ENCODE data around the gene CBLC. TPM values are rescaled to one million over a fixed set of nuclear protein-coding genes. Genes with fewer than 3 reads are reported as not detected.

CBLC gene
- total and polyA plus RNA-seq, 2 experiments from 2014 or later: not detected

DNA sequence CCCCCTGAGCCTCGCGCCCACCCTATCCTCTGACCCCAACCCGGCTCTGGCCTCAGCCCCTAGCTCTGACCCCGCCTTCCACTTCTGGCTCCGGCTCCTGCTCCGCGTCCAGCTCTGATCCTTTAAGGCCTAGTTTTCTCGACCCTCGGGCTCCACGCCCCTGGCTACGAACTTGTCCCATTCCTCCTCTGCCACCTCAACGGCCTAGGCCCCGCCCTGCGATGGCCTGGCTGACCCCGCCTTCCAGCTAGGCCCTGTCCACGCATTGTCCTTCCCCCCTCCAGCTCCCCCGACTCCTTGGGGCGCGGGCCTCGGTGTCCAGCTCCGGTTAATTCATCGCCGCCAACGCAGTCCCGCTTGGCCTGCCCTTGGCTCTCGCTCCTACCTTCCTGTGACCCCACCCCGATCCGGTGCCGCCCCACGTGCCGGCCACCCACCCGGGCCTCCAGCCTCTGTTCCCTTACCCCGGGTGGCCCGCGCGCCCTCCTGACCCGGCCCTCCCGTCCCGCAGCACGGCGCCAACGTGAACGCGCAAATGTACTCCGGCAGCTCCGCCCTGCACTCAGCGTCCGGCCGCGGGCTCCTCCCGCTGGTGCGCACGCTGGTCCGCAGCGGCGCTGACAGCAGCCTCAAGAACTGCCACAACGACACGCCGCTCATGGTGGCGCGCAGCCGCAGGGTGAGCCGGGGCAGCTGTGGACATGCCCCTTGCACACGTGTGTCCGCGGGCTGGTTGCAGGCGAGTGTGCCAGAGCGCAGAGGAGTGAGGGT is 19.8 kb upstream of the CBLC start:
- Histone ChIP-seq H3K27ac (no peak overlapping the region), H3K4me2 (ENCODE audit: unreplicated experiment) (no peak overlapping the region), H4K20me1 (ENCODE audit: insufficient read depth) (no peaks in the 10 kb centered on the region), H3F3A (ENCODE audit: insufficient read depth) (peaks cover 38% of the 10 kb centered on the region), H3K4me3 (no peak overlapping the region), H2AFZ (no peak overlapping the region), H3K9me2 (ENCODE audit: insufficient read depth) (no peaks in the 10 kb centered on the region), H3K4me1 (ENCODE audit: insufficient read depth) (peaks cover 31% of the 10 kb centered on the region), H3K79me2 (ENCODE audit: insufficient read depth) (peaks cover 21% of the 10 kb centered on the region), H3K27me3 (replicated peaks; ENCODE audit: insufficient read depth) (no peaks in the 10 kb centered on the region), H3K36me3 (ENCODE audit: low read depth) (peaks cover 23% of the 10 kb centered on the region), H3K9me3 (ENCODE audit: low read depth) (no peaks in the 10 kb centered on the region), H3K9ac (no peak overlapping the region)
- whole genome bisulfite sequencing, 2 experiments (ENCODE audit: low coverage in 1 of 2, low lambda C conversion rate in 2 of 2, missing lambda C conversion rate in 2 of 2): 88 to 89% methylated on average over 46 to 68 of the region's 68 CpGs
- in situ Hi-C loops (cut with MboI): no loop called here
- DNase-seq: no peak
- TF ChIP-seq EZH2phosphoT487 (IDR thresholded peaks at IDR 0.05; ENCODE audit: insufficient read depth, low read depth): no peak
- TF ChIP-seq EZH2 (IDR thresholded peaks at IDR 0.05; ENCODE audit: insufficient read depth, poor library complexity, severe bottlenecking): no peak

DNA sequence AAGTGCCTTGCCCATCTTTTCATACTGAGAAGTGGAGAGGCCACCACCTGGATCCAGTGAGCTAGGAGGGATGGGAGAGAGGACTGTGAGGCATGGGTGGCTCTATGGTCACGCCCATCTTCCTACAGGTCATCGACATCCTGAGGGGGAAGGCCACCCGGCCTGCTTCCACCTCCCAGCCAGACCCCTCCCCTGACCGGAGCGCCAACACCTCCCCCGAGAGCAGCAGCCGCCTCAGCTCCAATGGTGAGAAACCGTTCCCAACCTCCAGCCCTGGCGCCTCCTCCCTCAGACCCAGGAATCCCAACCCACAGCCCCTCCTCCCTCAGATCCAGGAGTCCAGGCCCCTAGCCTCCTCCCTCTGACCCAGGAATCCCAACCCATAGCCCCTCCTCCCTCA is 19.1 kb upstream of the CBLC start:
- peaks cover 18% of the 10 kb centered on the region for H3K79me2 ChIP-seq (ENCODE audit: insufficient read depth)
- H3K4me3 ChIP-seq: no peak overlapping the region
- no peak overlapping the region for H3K4me2 ChIP-seq (ENCODE audit: unreplicated experiment)
- H3K36me3 ChIP-seq (ENCODE audit: low read depth): peaks cover 21% of the 10 kb centered on the region; the same call in 1 of the 2 replicates
- H3K9me3 ChIP-seq (ENCODE audit: low read depth): no peaks in the 10 kb centered on the region
- H3K27me3 ChIP-seq (replicated peaks; ENCODE audit: insufficient read depth): no peaks in the 10 kb centered on the region
- TF ChIP-seq EZH2 (IDR thresholded peaks at IDR 0.05; ENCODE audit: insufficient read depth, poor library complexity, severe bottlenecking): no peak
- TF ChIP-seq EZH2phosphoT487 (IDR thresholded peaks at IDR 0.05; ENCODE audit: insufficient read depth, low read depth): no peak
- H4K20me1 ChIP-seq (ENCODE audit: insufficient read depth): no peaks in the 10 kb centered on the region
- no peak overlapping the region for H3K27ac ChIP-seq
- H3K9ac ChIP-seq: no peak overlapping the region
- H3F3A ChIP-seq (ENCODE audit: insufficient read depth): peaks cover 37% of the 10 kb centered on the region
- H3K9me2 ChIP-seq (ENCODE audit: insufficient read depth): no peaks in the 10 kb centered on the region
- H2AFZ ChIP-seq: no peak overlapping the region
- 91 to 92% methylated on average over 8 to 9 of the region's 9 CpGs for WGBS, 2 experiments (ENCODE audit: low coverage in 1 of 2, low lambda C conversion rate in 2 of 2, missing lambda C conversion rate in 2 of 2)
- H3K4me1 ChIP-seq (ENCODE audit: insufficient read depth): peaks cover 27% of the 10 kb centered on the region
- DNase-seq: no peak
- in situ Hi-C loops (cut with MboI): no loop called here

DNA sequence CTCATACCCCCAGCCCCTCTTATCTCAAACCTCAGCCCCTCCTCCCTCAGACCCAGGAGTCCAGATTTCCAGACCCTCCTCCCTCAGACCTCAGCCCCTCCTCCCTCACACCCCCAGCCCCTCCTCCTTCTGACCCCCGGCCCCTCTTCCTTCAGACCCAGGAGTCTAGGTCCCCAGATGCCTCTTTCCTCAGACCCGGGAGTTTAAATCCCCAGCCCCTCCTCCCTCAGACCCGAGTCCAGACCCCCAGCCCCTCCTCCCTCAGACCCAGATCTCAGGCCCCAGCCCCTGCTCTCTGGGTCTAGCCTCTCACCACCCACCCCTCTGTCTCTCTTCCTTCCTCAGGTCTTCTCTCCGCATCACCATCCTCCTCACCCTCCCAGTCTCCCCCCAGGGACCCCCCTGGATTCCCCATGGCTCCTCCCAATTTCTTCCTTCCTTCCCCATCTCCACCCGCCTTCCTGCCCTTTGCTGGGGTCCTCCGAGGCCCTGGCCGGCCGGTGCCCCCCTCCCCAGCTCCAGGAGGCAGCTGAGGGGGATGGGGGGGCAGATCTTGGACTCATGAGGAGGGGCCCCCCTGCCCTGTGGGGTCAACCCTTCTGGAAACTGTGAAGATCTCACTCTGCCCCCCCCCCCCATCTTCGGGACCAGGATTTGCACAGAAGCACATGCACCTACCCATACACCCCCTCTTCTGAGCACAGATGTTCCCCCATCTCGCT is 18.4 kb upstream of the CBLC start:
- Histone ChIP-seq H2AFZ (no peak overlapping the region), H3K9me2 (ENCODE audit: insufficient read depth) (no peaks in the 10 kb centered on the region), H4K20me1 (ENCODE audit: insufficient read depth) (no peaks in the 10 kb centered on the region), H3K79me2 (ENCODE audit: insufficient read depth) (peaks cover 18% of the 10 kb centered on the region), H3K9ac (no peak overlapping the region), H3K4me3 (no peak overlapping the region), H3F3A (ENCODE audit: insufficient read depth) (peaks cover 40% of the 10 kb centered on the region), H3K27me3 (replicated peaks; ENCODE audit: insufficient read depth) (no peaks in the 10 kb centered on the region), H3K4me1 (ENCODE audit: insufficient read depth) (peaks cover 22% of the 10 kb centered on the region), H3K4me2 (ENCODE audit: unreplicated experiment) (no peak overlapping the region), H3K27ac (no peak overlapping the region), H3K36me3 (ENCODE audit: low read depth) (peaks cover 21% of the 10 kb centered on the region; the same call in 1 of the 2 replicates), H3K9me3 (ENCODE audit: low read depth) (no peaks in the 10 kb centered on the region)
- no peak for TF ChIP-seq EZH2phosphoT487 (IDR thresholded peaks at IDR 0.05; ENCODE audit: insufficient read depth, low read depth)
- TF ChIP-seq EZH2 (IDR thresholded peaks at IDR 0.05; ENCODE audit: insufficient read depth, poor library complexity, severe bottlenecking): no peak
- no peak for DNase-seq
- WGBS, 2 experiments (ENCODE audit: low coverage in 1 of 2, low lambda C conversion rate in 2 of 2, missing lambda C conversion rate in 2 of 2): 69 to 70% methylated on average over 2 to 10 of the region's 10 CpGs
- in situ Hi-C loops (cut with MboI): no loop called here

DNA sequence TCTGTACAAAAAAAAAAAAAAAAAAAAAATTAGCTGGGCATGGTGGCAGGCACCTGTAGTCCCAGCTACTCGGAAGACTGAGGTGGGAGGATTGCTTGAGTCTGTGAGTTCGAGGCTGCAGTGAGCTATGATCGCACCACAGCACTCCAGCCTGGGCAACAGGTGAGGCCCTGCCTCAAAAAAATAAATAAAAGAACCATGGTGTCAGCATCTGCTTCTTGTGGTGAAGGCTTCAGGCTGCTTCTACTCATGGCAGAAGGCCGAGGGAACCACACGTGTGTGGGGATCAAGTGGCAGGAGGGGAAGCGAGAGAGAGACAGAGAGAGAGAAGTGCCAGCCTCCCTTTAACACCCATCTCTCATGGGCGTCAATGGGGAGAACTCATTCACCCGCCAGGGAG is 15.7 kb upstream of the CBLC start:
- Histone ChIP-seq H3K27ac (no peak overlapping the region), H4K20me1 (ENCODE audit: insufficient read depth) (no peaks in the 10 kb centered on the region), H2AFZ (no peak overlapping the region), H3K9me2 (ENCODE audit: insufficient read depth) (no peaks in the 10 kb centered on the region), H3K4me1 (ENCODE audit: insufficient read depth) (peaks cover 6% of the 10 kb centered on the region), H3K79me2 (ENCODE audit: insufficient read depth) (no peaks in the 10 kb centered on the region), H3K36me3 (ENCODE audit: low read depth) (peaks cover 6% of the 10 kb centered on the region; the same call in 1 of the 2 replicates), H3K4me2 (ENCODE audit: unreplicated experiment) (no peak overlapping the region), H3F3A (ENCODE audit: insufficient read depth) (peaks cover 27% of the 10 kb centered on the region), H3K9ac (no peak overlapping the region), H3K4me3 (no peak overlapping the region), H3K27me3 (replicated peaks; ENCODE audit: insufficient read depth) (no peaks in the 10 kb centered on the region), H3K9me3 (ENCODE audit: low read depth) (no peaks in the 10 kb centered on the region)
- WGBS, 2 experiments (ENCODE audit: low coverage in 1 of 2, low lambda C conversion rate in 2 of 2, missing lambda C conversion rate in 2 of 2): 82 to 85% methylated on average over 8 of the region's 8 CpGs
- in situ Hi-C loops (cut with MboI): no loop called here
- TF ChIP-seq EZH2 (IDR thresholded peaks at IDR 0.05; ENCODE audit: insufficient read depth, poor library complexity, severe bottlenecking) (no peak), EZH2phosphoT487 (IDR thresholded peaks at IDR 0.05; ENCODE audit: insufficient read depth, low read depth) (no peak)
- no peak for DNase-seq
